Dendritic cell treated with granulocyte-macrophage colony-stimulating factor and Interleukin-4, amounts not matched to agents 40 ng/mL and 50 ng/mL, for 4 days (primary cell): Measurements from ENCODE around the gene AKT2.

Experiments used
- H3K27ac Mint-ChIP-seq: one replicate; pipeline ENCODE4 v1.8.0; 2022; ENCODE audit warnings: mild to moderate bottlenecking, mixed read lengths
- H3K27me3 Mint-ChIP-seq: one replicate; pipeline ENCODE4 v1.8.0; 2022; ENCODE audit warnings: mild to moderate bottlenecking, mixed read lengths
- H3K36me3 Mint-ChIP-seq: one replicate; pipeline ENCODE4 v1.8.0; 2022; ENCODE audit warnings: low read depth, mixed read lengths
- H3K4me1 Mint-ChIP-seq: one replicate; pipeline ENCODE4 v1.8.0; 2022; ENCODE audit warnings: low read depth, mixed read lengths
- H3K4me3 Mint-ChIP-seq: one replicate; pipeline ENCODE4 v1.8.0; 2022; ENCODE audit warnings: mild to moderate bottlenecking, moderate library complexity, mixed read lengths
- H3K9me3 Mint-ChIP-seq: one replicate; pipeline ENCODE4 v1.8.0; 2022; ENCODE audit warnings: mixed read lengths
- intact Hi-C: fragments of 100-400 bp; cut with micrococcal nuclease; formaldehyde crosslinking; loops from one replicate; pipeline ENCODE4 v1.15.0; 2022

Gene AKT2

DNA sequence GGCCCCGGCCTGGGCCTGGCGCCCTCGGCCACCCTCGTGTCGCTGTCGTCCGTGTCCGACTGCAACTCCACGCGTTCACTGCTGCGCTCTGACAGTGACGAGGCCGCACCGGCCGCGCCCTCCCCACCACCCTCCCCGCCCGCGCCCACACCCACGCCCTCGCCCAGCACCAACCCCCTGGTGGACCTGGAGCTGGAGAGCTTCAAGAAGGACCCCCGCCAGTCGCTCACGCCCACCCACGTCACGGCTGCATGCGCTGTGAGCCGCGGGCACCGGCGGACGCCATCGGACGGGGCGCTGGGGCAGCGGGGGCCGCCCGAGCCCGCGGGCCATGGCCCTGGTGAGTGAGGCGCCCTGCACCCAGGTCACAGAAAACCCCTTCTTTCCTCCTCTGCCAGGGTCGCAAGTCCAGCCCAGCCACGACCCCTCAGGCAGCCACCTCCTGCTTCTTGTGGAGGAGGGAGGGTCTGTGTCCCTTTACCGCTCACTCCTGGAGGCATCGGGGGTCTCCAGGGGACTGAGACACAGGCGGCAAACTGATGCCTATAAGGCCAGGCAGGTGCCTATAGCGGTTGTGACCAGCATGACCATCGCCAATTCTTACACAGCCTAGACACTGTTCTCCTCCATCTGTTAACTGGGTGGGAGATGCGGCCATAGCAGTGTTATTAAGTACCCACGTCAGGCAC is 71.1 kb downstream of the AKT2 start:
- Mint-ChIP-seq H3K36me3 (peaks cover 41% of the 10 kb centered on the region), H3K27ac (no peak overlapping the region), H3K4me3 (no peak overlapping the region), H3K4me1 (peaks cover 6% of the 10 kb centered on the region), H3K9me3 (no peaks in the 10 kb centered on the region), H3K27me3 (peaks cover 35% of the 10 kb centered on the region)
- intact Hi-C loops: no loop called here

DNA sequence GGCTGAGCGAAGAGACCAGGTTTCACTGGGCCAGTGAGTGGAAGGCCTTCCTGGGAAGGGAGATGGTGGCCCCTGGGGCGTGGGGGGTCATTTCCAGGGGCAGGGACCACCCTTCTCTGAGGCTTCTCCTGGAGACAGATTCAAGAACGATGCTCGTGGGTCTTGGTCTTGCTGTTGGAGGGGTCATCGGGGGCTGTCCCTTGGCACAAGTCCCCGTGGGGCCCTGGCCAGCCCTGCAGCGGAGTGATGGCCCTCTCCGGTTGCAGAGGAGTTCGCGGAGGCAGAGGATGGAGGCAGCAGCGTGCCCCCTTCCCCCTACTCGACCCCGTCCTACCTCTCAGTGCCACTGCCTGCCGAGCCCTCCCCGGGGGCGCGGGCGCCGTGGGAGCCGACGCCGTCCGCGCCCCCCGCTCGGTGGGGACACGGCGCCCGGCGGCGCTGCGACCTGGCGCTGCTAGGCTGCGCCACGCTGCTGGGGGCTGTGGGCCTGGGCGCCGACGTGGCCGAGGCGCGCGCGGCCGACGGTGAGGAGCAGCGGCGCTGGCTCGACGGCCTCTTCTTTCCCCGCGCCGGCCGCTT is 71.8 kb downstream of the AKT2 start:
- intact Hi-C loops: no loop called here
- Mint-ChIP-seq H3K4me3 (no peak overlapping the region), H3K27me3 (peaks cover 29% of the 10 kb centered on the region), H3K27ac (no peak overlapping the region), H3K9me3 (no peaks in the 10 kb centered on the region), H3K4me1 (peaks cover 6% of the 10 kb centered on the region), H3K36me3 (peaks cover 43% of the 10 kb centered on the region)

- no peak overlapping the region for H3K4me3 Mint-ChIP-seq
- peaks cover 7% of the 10 kb centered on the region for H3K27me3 Mint-ChIP-seq
- intact Hi-C loops: no loop called here
- H3K36me3 Mint-ChIP-seq: peaks cover 53% of the 10 kb centered on the region
- H3K4me1 Mint-ChIP-seq: no peaks in the 10 kb centered on the region
- H3K27ac Mint-ChIP-seq: no peak overlapping the region
- H3K9me3 Mint-ChIP-seq: no peaks in the 10 kb centered on the region
These were observed 74.3 kb downstream of the AKT2 start for GRCh38 chr19:40210889-40211288.

GRCh38 chr19:40208602-40209001 is 76.5 kb downstream of the AKT2 start:
- H3K27ac Mint-ChIP-seq: no peak overlapping the region
- H3K4me3 Mint-ChIP-seq: no peak overlapping the region
- no peaks in the 10 kb centered on the region for H3K9me3 Mint-ChIP-seq
- H3K4me1 Mint-ChIP-seq: no peaks in the 10 kb centered on the region
- intact Hi-C loops: no loop called here
- H3K27me3 Mint-ChIP-seq: no peaks in the 10 kb centered on the region
- H3K36me3 Mint-ChIP-seq: peaks cover 76% of the 10 kb centered on the region

GRCh38 chr19:40205760-40206159 is 79.4 kb downstream of the AKT2 start:
- intact Hi-C loops: no loop called here
- Mint-ChIP-seq H3K4me3 (no peak overlapping the region), H3K4me1 (no peaks in the 10 kb centered on the region), H3K27ac (no peak overlapping the region), H3K36me3 (peaks cover 69% of the 10 kb centered on the region), H3K9me3 (no peaks in the 10 kb centered on the region), H3K27me3 (no peaks in the 10 kb centered on the region)

DNA sequence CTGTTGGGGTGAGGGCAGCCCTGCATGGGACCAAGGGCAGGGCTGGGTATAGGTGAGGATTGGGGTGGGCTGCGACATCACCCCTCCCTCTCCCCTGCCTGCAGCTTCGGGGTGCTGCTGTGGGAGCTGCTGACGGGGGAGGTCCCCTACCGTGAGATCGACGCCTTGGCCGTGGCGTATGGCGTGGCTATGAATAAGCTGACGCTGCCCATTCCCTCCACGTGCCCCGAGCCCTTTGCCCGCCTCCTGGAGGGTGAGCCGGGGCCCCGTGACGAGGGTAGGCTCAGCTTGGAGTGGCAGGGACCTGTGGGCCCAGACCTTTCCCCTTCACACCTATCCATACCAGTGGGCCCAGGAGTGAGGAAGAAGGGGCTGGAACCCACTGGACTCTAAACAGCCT is 80.8 kb downstream of the AKT2 start:
- H3K9me3 Mint-ChIP-seq: no peaks in the 10 kb centered on the region
- H3K4me1 Mint-ChIP-seq: no peaks in the 10 kb centered on the region
- H3K4me3 Mint-ChIP-seq: no peak overlapping the region
- H3K36me3 Mint-ChIP-seq: peaks cover 56% of the 10 kb centered on the region
- no peak overlapping the region for H3K27ac Mint-ChIP-seq
- H3K27me3 Mint-ChIP-seq: no peaks in the 10 kb centered on the region
- intact Hi-C loops: no loop called here

GRCh38 chr19:40200341-40201099 is 84.6 kb downstream of the AKT2 start:
- intact Hi-C loops: no loop called here
- no peaks in the 10 kb centered on the region for H3K4me1 Mint-ChIP-seq
- H3K4me3 Mint-ChIP-seq: no peak overlapping the region
- H3K36me3 Mint-ChIP-seq: peaks cover 48% of the 10 kb centered on the region
- H3K9me3 Mint-ChIP-seq: no peaks in the 10 kb centered on the region
- H3K27ac Mint-ChIP-seq: no peak overlapping the region
- no peaks in the 10 kb centered on the region for H3K27me3 Mint-ChIP-seq

DNA sequence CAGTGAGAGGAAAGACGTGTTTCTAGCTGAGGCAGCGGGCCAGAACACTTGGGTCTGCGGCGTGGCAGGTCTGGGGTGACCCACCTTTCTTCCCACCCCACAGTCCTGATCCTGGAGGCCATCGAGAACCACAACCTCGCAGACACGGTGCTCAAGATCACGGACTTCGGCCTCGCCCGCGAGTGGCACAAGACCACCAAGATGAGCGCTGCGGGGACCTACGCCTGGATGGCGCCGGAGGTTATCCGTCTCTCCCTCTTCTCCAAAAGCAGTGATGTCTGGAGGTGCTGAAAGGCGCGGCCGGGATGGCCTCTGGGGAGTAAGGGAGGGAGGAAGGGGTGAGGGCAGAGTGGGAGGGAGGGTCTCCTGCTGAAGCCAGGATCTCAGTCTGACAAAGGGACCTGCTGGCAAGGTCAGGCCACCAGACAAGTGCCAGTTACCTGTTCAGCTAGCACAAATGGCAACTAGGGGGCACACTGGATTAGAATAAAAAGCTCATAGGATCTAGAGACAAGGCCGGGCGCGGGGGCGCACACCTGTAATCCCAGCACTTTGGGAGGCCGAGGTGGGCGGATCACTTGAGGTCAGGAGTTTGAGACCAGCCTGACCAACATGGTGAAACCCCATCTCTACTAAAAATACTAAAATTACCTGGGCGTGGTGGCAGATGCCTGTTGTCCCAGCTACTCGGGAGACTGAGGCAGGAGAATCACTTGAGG is 86.7 kb downstream of the AKT2 start:
- Mint-ChIP-seq H3K27me3 (no peaks in the 10 kb centered on the region), H3K9me3 (no peaks in the 10 kb centered on the region), H3K36me3 (peaks cover 28% of the 10 kb centered on the region), H3K27ac (no peak overlapping the region), H3K4me3 (no peak overlapping the region), H3K4me1 (peaks cover 11% of the 10 kb centered on the region)
- intact Hi-C loops: no loop called here

DNA sequence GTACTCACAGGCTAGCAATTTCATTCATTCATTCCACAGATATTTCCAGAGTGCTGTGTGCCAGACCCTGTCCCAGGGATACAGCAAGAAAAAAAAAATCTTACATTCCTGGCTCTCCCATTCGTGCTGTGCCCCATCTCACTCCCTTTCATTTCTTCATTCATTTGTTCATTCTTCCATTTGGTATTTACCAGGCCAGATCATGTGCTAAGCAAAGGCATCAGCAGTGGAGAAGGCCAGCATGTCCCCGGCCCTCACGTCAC is 91.6 kb downstream of the AKT2 start:
- no peak overlapping the region for H3K27ac Mint-ChIP-seq
- H3K4me3 Mint-ChIP-seq: no peak overlapping the region
- peaks cover 9% of the 10 kb centered on the region for H3K36me3 Mint-ChIP-seq
- intact Hi-C loops: no loop called here
- no peaks in the 10 kb centered on the region for H3K9me3 Mint-ChIP-seq
- peaks cover 4% of the 10 kb centered on the region for H3K27me3 Mint-ChIP-seq
- peaks cover 31% of the 10 kb centered on the region for H3K4me1 Mint-ChIP-seq

DNA sequence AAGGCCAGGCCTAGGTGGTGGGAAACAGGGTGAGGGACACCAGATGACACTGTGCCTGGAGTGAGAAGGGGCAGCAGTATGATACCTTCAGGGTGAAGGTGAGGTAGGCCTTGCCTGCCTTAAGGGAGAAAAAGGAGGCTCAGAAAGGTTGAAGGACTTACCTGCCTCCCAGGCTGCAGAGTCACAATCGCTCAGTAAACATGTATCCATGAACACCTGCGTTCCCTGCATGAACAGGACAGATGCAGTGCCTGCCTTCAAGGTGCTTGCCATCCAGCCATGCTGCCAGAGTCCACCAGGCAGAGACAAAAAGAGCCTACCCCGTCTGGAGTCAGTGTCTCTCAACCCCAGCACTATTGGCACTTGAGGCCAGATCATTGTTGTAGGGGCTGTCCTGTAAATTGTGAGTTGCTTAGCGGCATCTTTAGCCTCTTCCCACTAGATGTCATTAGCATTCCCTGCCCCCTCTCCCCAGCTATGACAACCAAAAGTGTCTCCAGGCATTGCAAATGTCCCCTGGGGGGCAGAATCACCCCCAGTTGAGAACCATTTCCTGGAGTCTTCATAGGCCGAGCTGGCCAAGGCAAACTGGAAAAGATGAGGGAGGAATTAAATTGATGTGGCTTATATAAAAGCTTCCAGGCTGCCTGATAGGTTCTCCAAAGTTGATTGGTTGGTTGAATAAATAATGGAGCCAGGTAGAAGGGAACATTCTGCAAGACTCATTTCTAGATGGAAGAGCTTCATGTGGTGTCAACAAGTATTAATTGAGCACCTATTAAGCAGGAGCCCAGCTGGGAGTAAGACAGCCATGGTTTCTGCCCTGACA is 92.2 kb downstream of the AKT2 start:
- Mint-ChIP-seq H3K4me3 (peak overlapping the region; percentile 60), H3K27ac (no peak overlapping the region), H3K9me3 (no peaks in the 10 kb centered on the region), H3K27me3 (peaks cover 8% of the 10 kb centered on the region), H3K36me3 (peaks cover 4% of the 10 kb centered on the region), H3K4me1 (peaks cover 31% of the 10 kb centered on the region)
- intact Hi-C loops: no loop called here

GRCh38 chr19:40191836-40192646 is 93.1 kb downstream of the AKT2 start:
- Mint-ChIP-seq H3K9me3 (no peaks in the 10 kb centered on the region), H3K27ac (no peak overlapping the region), H3K4me1 (peaks cover 31% of the 10 kb centered on the region), H3K27me3 (peaks cover 9% of the 10 kb centered on the region), H3K4me3 (peak overlapping the region; percentile 60), H3K36me3 (no peaks in the 10 kb centered on the region)
- intact Hi-C loops: no loop called here

DNA sequence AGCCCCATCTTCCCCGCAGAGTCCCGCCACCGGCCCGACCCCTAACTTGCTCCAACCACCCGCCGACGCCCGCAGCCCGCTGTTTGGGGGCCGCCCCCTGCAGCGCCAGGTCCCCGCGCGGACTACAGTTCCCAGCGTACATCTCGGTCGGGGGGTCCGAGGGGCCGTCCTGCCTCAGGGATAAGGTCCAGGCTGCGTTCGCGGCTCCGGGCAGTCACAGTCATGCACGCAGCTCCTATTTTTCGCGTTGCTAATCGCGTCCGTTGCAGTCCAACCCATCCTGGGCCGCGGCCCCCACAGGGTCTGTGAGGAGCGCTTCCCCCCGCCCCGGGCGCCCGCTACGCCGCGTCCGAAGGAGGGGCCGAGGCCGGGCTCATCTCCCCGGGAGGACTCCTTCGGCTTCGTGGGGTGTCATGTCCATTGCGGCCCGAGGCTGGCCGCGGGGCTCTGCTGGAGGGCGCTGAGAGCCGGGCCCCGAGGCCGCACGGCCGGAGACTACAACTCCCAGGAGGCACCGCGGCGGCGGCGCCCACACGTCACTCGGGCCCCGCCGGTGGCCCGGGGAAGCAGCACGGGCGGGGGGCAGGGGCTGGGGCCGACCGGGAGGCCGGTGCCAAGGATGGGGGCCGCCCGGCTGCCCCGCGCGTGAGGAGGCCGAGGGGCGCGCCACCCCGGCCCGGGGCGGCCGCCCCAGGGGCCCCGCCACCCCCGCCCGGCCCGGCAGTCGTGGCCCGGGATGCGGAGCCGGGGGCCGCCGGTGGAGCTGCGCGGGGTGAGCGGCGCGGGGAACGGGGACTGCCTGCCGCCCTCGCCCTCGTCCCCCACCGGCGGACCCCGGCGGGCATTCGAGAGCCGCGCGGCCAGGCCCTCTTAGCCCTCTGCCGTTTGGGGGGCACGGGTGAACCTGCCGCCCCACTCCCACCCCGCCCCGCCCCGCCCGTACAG is 94.0 kb downstream of the AKT2 start, which contains the start of gene MAP3K10:
TSS of gene MAP3K10 (plus strand) at position 536 of the 945 bp plus-strand sequence. CDS start 606 bp downstream, outside the sequence.
- Mint-ChIP-seq H3K4me3 (peak within 1 kb of the TSS; percentile 83), H3K9me3 (no peaks in the 10 kb centered on the region), H3K27ac (peak within 1 kb of the TSS; percentile 81), H3K36me3 (no peaks in the 10 kb centered on the region), H3K4me1 (peaks cover 31% of the 10 kb centered on the region), H3K27me3 (peaks cover 12% of the 10 kb centered on the region)
- intact Hi-C loops: no loop called here
